Left colon (tissue), 2 donors: Measurements from ENCODE around the gene C8A. TPM values are rescaled to one million over a fixed set of nuclear protein-coding genes. Genes with fewer than 3 reads are reported as not detected.

Experiments used
- ATAC-seq: fragments of 200-7000 bp; cut with Tn5 transposase; one replicate; pipeline ENCODE4 v1.9.1; 2020; ENCODE audit warnings: mild to moderate bottlenecking, moderate library complexity
- DNase-seq, 2 donors: peaks; one replicate each; pipeline ENCODE4 v3.0.0-alpha.2; 2020
- intact Hi-C, 2 donors: fragments of 100-400 bp; cut with DNase I in 1 of 2; cut with micrococcal nuclease in 1 of 2; formaldehyde crosslinking; loops; one replicate each; pipeline versions ENCODE4 v1.11.2 to v1.14.0; 2022; cut with DNase I, micrococcal nuclease
- total RNA-seq, 2 donors: library from RNA; stranded (reverse); fragmentation: NEBNext Ultra II Directional; extraction: Animal tissue kit (Norgen Biotek cat#: 25700); gene quantifications; one replicate each; pipeline ENCODE4 v1.2.1, GENCODE V29; 2021
- donor health status: DM: no; HTN: no; CAD: no.
- donor health status: DM: yes; HTN: yes; CAD: no.

C8A gene
- total RNA-seq, 2 donors from 2014 or later, result not detected

- no peak for ATAC-seq
- intact Hi-C loops, result no loop called here
- DNase-seq, result no peak
Observed at GRCh38 chr1:56940039-56940438, 85.4 kb downstream of the C8A start.

- intact Hi-C loops, result no loop called here
- DNase-seq (no peak), ATAC-seq (no peak)
Observed at GRCh38 chr1:56948403-56949023, 93.9 kb downstream of the C8A start.

- DNase-seq (no peak), ATAC-seq (no peak)
- intact Hi-C loops, result no loop called here
Observed at GRCh38 chr1:56952501-56952900, 97.9 kb downstream of the C8A start.

- ATAC-seq, result no peak
- intact Hi-C loops, result no loop called here
- no peak for DNase-seq
Observed at GRCh38 chr1:56953386-56953785, 98.8 kb downstream of the C8A start.

- DNase-seq, result no peak
- intact Hi-C loops, result no loop called here
- ATAC-seq, result no peak
Observed at GRCh38 chr1:56954664-56955063, 100.1 kb downstream of the C8A start.

- DNase-seq, result no peak
- ATAC-seq, result no peak
- intact Hi-C loops, result no loop called here
Observed at GRCh38 chr1:56957931-56958330, 103.3 kb downstream of the C8A start.

- ATAC-seq (no peak), DNase-seq (no peak)
- intact Hi-C loops, result no loop called here
Observed at GRCh38 chr1:56958526-56958925, 103.9 kb downstream of the C8A start.

GRCh38 chr1:56961426-56961825 lies 106.8 kb downstream of the C8A start:
- intact Hi-C loops, result no loop called here
- DNase-seq, result no peak
- no peak for ATAC-seq

GRCh38 chr1:56963667-56964066 lies 109.1 kb downstream of the C8A start:
- ATAC-seq (no peak), DNase-seq (no peak)
- intact Hi-C loops, result no loop called here

- ATAC-seq, result no peak
- DNase-seq, result no peak
- intact Hi-C loops, result no loop called here
Observed at GRCh38 chr1:56964349-56965017, 109.9 kb downstream of the C8A start.

GRCh38 chr1:56965191-56965590 lies 110.6 kb downstream of the C8A start:
- no peak for DNase-seq
- intact Hi-C loops, result no loop called here
- no peak for ATAC-seq

- intact Hi-C loops, result no loop called here
- DNase-seq, result no peak
- no peak for ATAC-seq
Observed at GRCh38 chr1:56965916-56966697, 111.5 kb downstream of the C8A start, which contains the start of gene C8B. Gene C8B, minus strand, starts transcription at chr1:56966015. Its CDS starts 67 bp downstream, at chr1:56965948.

- no peak for DNase-seq
- intact Hi-C loops, result no loop called here
- ATAC-seq, result no peak
Observed at GRCh38 chr1:56966698-56966999, 112.1 kb downstream of the C8A start.

GRCh38 chr1:56967355-56967754 lies 112.8 kb downstream of the C8A start:
- intact Hi-C loops, result no loop called here

More at GRCh38 chr1:56967355-56967754, 112.8 kb downstream of the C8A start:
- no peak for ATAC-seq
- DNase-seq, result no peak

Other genes starting within 250 kb of the C8A start
- gene PRKAA2, start 209.5 kb upstream of the C8A start, total RNA-seq, result 1 to 10 TPM; 3.5 to 4.4 TPM
- 1 to 10 TPM; 1.4 to 6.0 TPM for gene FYB2, start 35.4 kb upstream of the C8A start, total RNA-seq
- not detected for gene C8B, start 111.2 kb downstream of the C8A start, total RNA-seq